IMR-90 (cell line): ENCODE results near the gene BMP7. TPM values are rescaled to one million over a fixed set of nuclear protein-coding genes. Genes with fewer than 3 reads are reported as not detected.

Source experiments
- ATAC-seq: fragments of 200-7000 bp; cut with Tn5 transposase; 2 replicates; pipeline ENCODE4 v1.9.1; 2020; ENCODE audit warnings: low read depth, mild to moderate bottlenecking, moderate library complexity
- BruUV-seq: library from RNA; stranded (reverse); fragments of 400-500 nt; replicated peaks from 2 replicates; lab custom pipeline; 2021; lab: Mats Ljungman, UMichigan
- CTCF ChIA-PET: fragments of 300-600 bp; formaldehyde crosslinking; extraction: SDS; loops from one replicate; lab custom pipeline; 2021; ENCODE audit warnings: antibody characterized with exemption; lab: Yijun Ruan, JAX
- POLR2A ChIA-PET: fragments of 300-600 bp; sonication (Branson Sonifier 250); formaldehyde crosslinking; loops from one replicate; lab custom pipeline; 2022; ENCODE audit warnings: antibody characterized with exemption; ENCODE audit not compliant: unreplicated experiment; lab: Charles Lee
- DNase-seq: peaks from one replicate; pipeline ENCODE4 v3.0.0; 2013
- H2AFZ ChIP-seq: replicated peaks from 2 replicates; pipeline ENCODE3; 2013; ENCODE audit warnings: low read length, mild to moderate bottlenecking; ENCODE audit not compliant: poor library complexity
- H2AK5ac ChIP-seq: 2 replicates; pipeline ENCODE4 v1.6.1; 2013; ENCODE audit warnings: low read depth, low read length, inconsistent platforms
- H2AK9ac ChIP-seq: replicated peaks from 2 replicates; pipeline ENCODE3; 2013; ENCODE audit warnings: mild to moderate bottlenecking, low read depth, low read length, moderate library complexity; ENCODE audit not compliant: poor library complexity
- H2BK120ac ChIP-seq: 2 replicates; pipeline ENCODE4 v1.6.1; 2013; ENCODE audit warnings: low read depth, low read length, inconsistent platforms
- H2BK15ac ChIP-seq: 3 replicates; pipeline ENCODE4 v1.6.1; 2013; ENCODE audit warnings: low read depth, low read length, inconsistent platforms
- H2BK20ac ChIP-seq: 2 replicates; pipeline ENCODE4 v1.6.1; 2013; ENCODE audit warnings: low read depth, mild to moderate bottlenecking, inconsistent platforms, low read length, moderate library complexity
- H2BK5ac ChIP-seq: 2 replicates; pipeline ENCODE4 v1.6.1; 2013; ENCODE audit warnings: mild to moderate bottlenecking, low read depth, low read length, inconsistent platforms; ENCODE audit not compliant: poor library complexity, severe bottlenecking
- H3K14ac ChIP-seq: replicated peaks from 2 replicates; pipeline ENCODE4 v1.6.1; 2013; ENCODE audit warnings: low read depth, low read length, inconsistent platforms
- H3K18ac ChIP-seq: 2 replicates; pipeline ENCODE4 v1.6.1; 2013; ENCODE audit warnings: low read depth, low read length, control low read depth
- H3K23ac ChIP-seq: 2 replicates; pipeline ENCODE4 v1.6.1; 2013; ENCODE audit warnings: low read depth, low read length, inconsistent platforms
- H3K27ac ChIP-seq: 2 replicates; pipeline ENCODE4 v1.5.1; 2013; ENCODE audit warnings: mild to moderate bottlenecking, control low read depth, low read length; ENCODE audit not compliant: insufficient read depth
- H3K27me3 ChIP-seq: 2 replicates; pipeline ENCODE4 v1.6.1; 2013; ENCODE audit warnings: low read length; ENCODE audit not compliant: control insufficient read depth, insufficient read depth
- H3K36me3 ChIP-seq: 2 replicates; pipeline ENCODE4 v1.6.1; 2013; ENCODE audit warnings: low read length, mixed read lengths; ENCODE audit not compliant: control insufficient read depth, insufficient read depth
- H3K4ac ChIP-seq: 2 replicates; pipeline ENCODE4 v1.6.1; 2013; ENCODE audit warnings: low read depth, low read length, inconsistent platforms
- H3K4me1 ChIP-seq: 2 replicates; pipeline ENCODE4 v1.6.1; 2013; ENCODE audit warnings: low read length, mixed read lengths; ENCODE audit not compliant: control insufficient read depth, insufficient read depth
- H3K4me2 ChIP-seq: 2 replicates; pipeline ENCODE4 v1.6.1; 2013; ENCODE audit warnings: low read depth, mild to moderate bottlenecking, control low read depth, low read length, moderate library complexity
- H3K4me3 ChIP-seq: 2 replicates; pipeline ENCODE4 v1.5.1; 2013; ENCODE audit warnings: low read depth, mild to moderate bottlenecking, control low read depth, low read length, moderate library complexity; ENCODE audit not compliant: insufficient read depth
- H3K56ac ChIP-seq: 2 replicates; pipeline ENCODE4 v1.6.1; 2013; ENCODE audit warnings: low read length, inconsistent platforms; ENCODE audit not compliant: insufficient read depth; ENCODE audit errors: extremely low read depth
- H3K79me1 ChIP-seq, 2 experiments: 2 replicates each; pipeline ENCODE4 v1.6.1; 2013; ENCODE audit warnings: low read length in 2 of 2, inconsistent platforms in 1 of 2, low read depth in 1 of 2
- H3K9ac ChIP-seq: 2 replicates; pipeline ENCODE4 v1.6.1; 2013; ENCODE audit warnings: low read depth, low read length, control low read depth
- H3K9me1 ChIP-seq: 2 replicates; pipeline ENCODE4 v1.6.1; 2013; ENCODE audit warnings: low read length, inconsistent platforms; ENCODE audit not compliant: insufficient read depth
- H3K9me3 ChIP-seq: 2 replicates; pipeline ENCODE4 v1.6.1; 2013; ENCODE audit warnings: low read length; ENCODE audit not compliant: control insufficient read depth, insufficient read depth
- H4K20me1 ChIP-seq: 2 replicates; pipeline ENCODE4 v1.6.1; 2013; ENCODE audit warnings: low read length, inconsistent platforms; ENCODE audit not compliant: insufficient read depth
- H4K5ac ChIP-seq: 2 replicates; pipeline ENCODE4 v1.6.1; 2013; ENCODE audit warnings: mild to moderate bottlenecking, low read depth, low read length, control low read depth
- H4K8ac ChIP-seq, 2 experiments: 2 replicates each; pipeline ENCODE4 v1.6.1; 2013; ENCODE audit warnings: low read depth in 2 of 2, low read length in 2 of 2, control low read depth in 1 of 2, inconsistent platforms in 1 of 2
- H4K91ac ChIP-seq: 2 replicates; pipeline ENCODE4 v1.6.1; 2013; ENCODE audit warnings: low read depth, low read length, inconsistent platforms; ENCODE audit not compliant: insufficient read depth
- FOS ChIP-seq: fragments of 150-350 bp; IDR thresholded peaks from 2 replicates; pipeline ENCODE4 v1.6.1; 2016; ENCODE audit warnings: low read depth, low read length
- RFX5 ChIP-seq: IDR thresholded peaks from 2 replicates; pipeline ENCODE4 v1.8.0; 2012; ENCODE audit warnings: low read depth, mild to moderate bottlenecking, low read length, moderate library complexity
- WGBS, 2 experiments: methylation state at CpG; one replicate each; pipeline versions ENCODE4 v1.1.5 to v1.1.7; 2013; ENCODE audit warnings: missing lambda C conversion rate in 2 of 2; ENCODE audit not compliant: insufficient read length in 1 of 2; ENCODE audit errors: extremely low coverage in 2 of 2; 5-methylcytosine and 5-hydroxymethylcytosine counted together
- dilution Hi-C: fragments of 300-500 bp; cut with HindIII; formaldehyde crosslinking; loops from one replicate; pipeline ENCODE4 v1.14.3; 2018; ENCODE audit warnings: low sequenced_read_pairs; ENCODE audit not compliant: unreplicated experiment
- in situ Hi-C: fragments of 300-500 bp; cut with MboI; formaldehyde crosslinking; loops from 3 replicates; pipeline ENCODE4 v1.14.3; 2019; ENCODE audit warnings: low sequenced_read_pairs, inconsistent platforms, mixed read lengths
- intact Hi-C: fragments of 100-400 bp; cut with micrococcal nuclease; formaldehyde crosslinking; loops from 2 replicates; pipeline ENCODE4 v1.10.0; 2022
- microRNA-seq, 2 experiments: library from miRNA; stranded (forward) in 1 of 2; unstranded in 1 of 2; fragments of 10-50 nt in 1 of 2; fragments of <30 nt in 1 of 2; gene quantifications in 1 of 2; microRNA quantifications in 1 of 2; one replicate each; pipeline versions ENCODE3 to v1.1.0; 2013 to 2020; ENCODE audit not compliant: insufficient read depth in 1 of 2, insufficient read length in 1 of 2, unreplicated experiment in 1 of 2
- polyA plus RNA-seq, 3 experiments: library from polyadenylated mRNA; depleted of rRNA; stranded (reverse); fragments of >200 nt; gene quantifications; 2 replicates each; pipeline ENCODE4 v1.2.3, GENCODE V29; 2012; ENCODE audit warnings: low replicate concordance in 1 of 3
- small RNA-seq, 5 experiments: library from RNA; depleted of rRNA; stranded (forward); fragments of <200 nt; gene quantifications; one replicate each; pipeline ENCODE3, GENCODE V24; 2012
- total RNA-seq: library from RNA; depleted of rRNA; stranded (reverse); fragments of >200 nt; gene quantifications from 2 replicates; pipeline ENCODE4 v1.2.3, GENCODE V29; 2012; rRNA removed

Gene BMP7
- total and polyA plus RNA-seq, 2 of the 4 experiments (the other 2 are of a cell fraction): not detected

GRCh38 chr20:57122536-57123489 lies 143.6 kb downstream of the BMP7 start (continued):
- no peak for TF ChIP-seq FOS

- intact Hi-C loops (no loop called here), in situ Hi-C loops (no loop called here), dilution Hi-C loops (no loop called here)
- Histone ChIP-seq H3K18ac (no peak overlapping the region), H4K20me1 (no peaks in the 10 kb centered on the region), H2BK120ac (no peak overlapping the region), H3K4me1 (no peaks in the 10 kb centered on the region), H2BK5ac (no peak overlapping the region), H3K9ac (no peak overlapping the region), H2AFZ (no peak overlapping the region), H2BK15ac (no peak overlapping the region), H3K4me3 (no peak overlapping the region), H2BK20ac (no peak overlapping the region), H3K27me3 (no peaks in the 10 kb centered on the region), H3K79me1 (no peaks in the 10 kb centered on the region), H2AK9ac (no peak overlapping the region), H3K4me2 (no peak overlapping the region), H3K36me3 (no peaks in the 10 kb centered on the region), H4K5ac (no peak overlapping the region), H3K9me3 (peaks cover 4% of the 10 kb centered on the region), H2AK5ac (no peak overlapping the region), H3K14ac (no peak overlapping the region), H3K27ac (no peak overlapping the region), H3K4ac (no peak overlapping the region), H4K91ac (no peak overlapping the region), H3K23ac (no peak overlapping the region), H4K8ac (no peak overlapping the region), H3K56ac (no peak overlapping the region), H3K9me1 (no peaks in the 10 kb centered on the region)
- ATAC-seq (no peak), DNase-seq (no peak)
- no TSS peak for BruUV-seq
- TF ChIP-seq RFX5: no peak
- ChIA-PET POLR2A (no interaction called here), CTCF (no interaction called here)
- WGBS, 2 experiments: no CpG with 5 or more reads among the region's 4 CpGs
Measured at GRCh38 chr20:57118964-57119363, 147.5 kb downstream of the BMP7 start.

Small RNA genes lying within 50 kb of the gene (microRNA-seq; reads per million reads assigned to microRNA genes)
- gene RF00019 (ENCODE audit: insufficient read depth, insufficient read length): not detected

Small RNA genes lying within 50 kb of the gene (small RNA-seq; reads per million reads assigned to genes)
- 0 reads per million in 5 experiments for gene RF00019

Other genes with a start within 250 kb of the BMP7 start
- gene SPO11, start 63.2 kb upstream of the BMP7 start, total RNA-seq: not detected in 2 replicates
- not detected in 2 replicates for gene SPO11, start 63.2 kb upstream of the BMP7 start, polyA plus RNA-seq (2012; rRNA removed)
- 32.5 and 32.8 TPM in 2 replicates for gene RAE1, start 84.6 kb upstream of the BMP7 start, total RNA-seq
- 58.4 and 80.5 TPM in 2 replicates for gene RAE1, start 84.6 kb upstream of the BMP7 start, polyA plus RNA-seq (2012; rRNA removed)
- gene RBM38, start 124.8 kb upstream of the BMP7 start, total RNA-seq: 5.2 and 6.9 TPM in 2 replicates
- 11.9 and 14.6 TPM in 2 replicates for gene RBM38, start 124.8 kb upstream of the BMP7 start, polyA plus RNA-seq (2012; rRNA removed)